NCI-H526 (cell line): ENCODE measurements around the gene TMEM242.

Experiments
- DNase-seq, 2 experiments: peaks; one replicate each; lab custom pipeline; 2025; lab: John Stamatoyannopoulos, UW

The TMEM242 gene

GRCh38 chr6:157270916-157271315, 52.4 kb downstream of the TMEM242 start:
- DNase-seq = no peak

- no peak for DNase-seq
These were observed 53.0 kb downstream of the TMEM242 start for GRCh38 chr6:157270308-157270707.

- peak; percentile 58 to 79 for DNase-seq
These were observed 54.0 kb downstream of the TMEM242 start for GRCh38 chr6:157269261-157269794.

GRCh38 chr6:157268835-157269234, 54.5 kb downstream of the TMEM242 start:
- DNase-seq = no peak

- no peak for DNase-seq
These were observed 54.9 kb downstream of the TMEM242 start for GRCh38 chr6:157268396-157268795.

- peak in 1 of 2 experiments; percentile 21 for DNase-seq
These were observed 55.7 kb downstream of the TMEM242 start for GRCh38 chr6:157267654-157268053.

- DNase-seq = no peak
These were observed 56.2 kb downstream of the TMEM242 start for GRCh38 chr6:157267109-157267611.

- DNase-seq = no peak
These were observed 56.8 kb downstream of the TMEM242 start for GRCh38 chr6:157266274-157267101.

GRCh38 chr6:157265635-157266034, 57.7 kb downstream of the TMEM242 start:
- no peak for DNase-seq

- no peak for DNase-seq
These were observed 58.1 kb downstream of the TMEM242 start for GRCh38 chr6:157265186-157265585.

- no peak for DNase-seq
These were observed 58.6 kb downstream of the TMEM242 start for GRCh38 chr6:157264701-157265100.

GRCh38 chr6:157263881-157264397, 59.4 kb downstream of the TMEM242 start:
- DNase-seq = no peak

GRCh38 chr6:157263146-157263545, 60.2 kb downstream of the TMEM242 start:
- DNase-seq = no peak

GRCh38 chr6:157261606-157262005, 61.7 kb downstream of the TMEM242 start:
- DNase-seq = no peak

GRCh38 chr6:157260735-157261410, 62.4 kb downstream of the TMEM242 start:
- DNase-seq = no peak

- no peak for DNase-seq
These were observed 63.9 kb downstream of the TMEM242 start for GRCh38 chr6:157259443-157259842.

GRCh38 chr6:157258878-157259277, 64.4 kb downstream of the TMEM242 start:
- no peak for DNase-seq

- DNase-seq = no peak
These were observed 68.2 kb downstream of the TMEM242 start for GRCh38 chr6:157255079-157255478.

GRCh38 chr6:157254538-157254937, 68.8 kb downstream of the TMEM242 start:
- DNase-seq = no peak

GRCh38 chr6:157253699-157254098, 69.6 kb downstream of the TMEM242 start:
- DNase-seq = no peak

- no peak for DNase-seq
These were observed 70.3 kb downstream of the TMEM242 start for GRCh38 chr6:157253017-157253416.

- DNase-seq = no peak
These were observed 71.6 kb downstream of the TMEM242 start for GRCh38 chr6:157251586-157252247.
